Suprapubic skin (tissue), 4 donors: ENCODE data around the gene CCL24. TPM values are rescaled to one million over a fixed set of nuclear protein-coding genes. Genes with fewer than 3 reads are reported as not detected.

Source experiments
- DNase-seq, 2 donors: peaks; one replicate each; pipeline ENCODE4 v3.0.0-alpha.2; 2019; ENCODE audit warnings: low spot score in 2 of 2
- H3K27ac ChIP-seq: fragments of 200-600 bp; sonication (generic); one replicate; pipeline ENCODE4 v1.5.1; 2019
- H3K27me3 ChIP-seq: fragments of 200-600 bp; sonication (generic); one replicate; pipeline ENCODE4 v1.5.1; 2019
- H3K36me3 ChIP-seq: fragments of 200-600 bp; sonication (generic); one replicate; pipeline ENCODE4 v1.5.1; 2019
- H3K4me1 ChIP-seq: fragments of 200-600 bp; sonication (generic); one replicate; pipeline ENCODE4 v1.5.1; 2019
- H3K4me3 ChIP-seq: fragments of 200-600 bp; sonication (generic); one replicate; pipeline ENCODE4 v1.5.1; 2019; ENCODE audit warnings: mild to moderate bottlenecking
- H3K9me3 ChIP-seq: fragments of 200-600 bp; sonication (generic); one replicate; pipeline ENCODE4 v1.5.1; 2019
- EP300 ChIP-seq: sonication (generic); formaldehyde crosslinking; IDR thresholded peaks from one replicate; pipeline ENCODE4 v1.6.1; 2017; ENCODE audit warnings: antibody characterized with exemption
- POLR2A ChIP-seq, 2 donors: fragments of 450-650 bp; IDR thresholded peaks; one replicate each; pipeline ENCODE4 v1.6.1; 2017; ENCODE audit warnings: antibody characterized with exemption in 2 of 2, mild to moderate bottlenecking in 2 of 2, moderate library complexity in 2 of 2
- POLR2AphosphoS5 ChIP-seq, 3 donors: sonication (generic); formaldehyde crosslinking; IDR thresholded peaks; one replicate each; pipeline ENCODE4 v1.6.1; 2017; ENCODE audit warnings: antibody characterized with exemption in 3 of 3
- WGBS: methylation state at CpG from one replicate; pipeline ENCODE4 v1.1.5; 2018; 5-methylcytosine and 5-hydroxymethylcytosine counted together
- total RNA-seq, 4 donors: library from RNA; depleted of rRNA; stranded (reverse); fragments of >200 nt; gene quantifications; one replicate each; pipeline ENCODE4 v1.1.0, GENCODE V29; 2016
- TF ChIP-seq, protein P1 (sequence below), 2 donors: fragments of 200-600 bp in 1 of 2; fragments of 450-650 bp in 1 of 2; sonication (generic) in 1 of 2; IDR thresholded peaks; one replicate each; pipeline ENCODE4 v1.5.1; 2016 to 2019; ENCODE audit warnings: antibody characterized with exemption in 2 of 2, mild to moderate bottlenecking in 1 of 2, moderate library complexity in 1 of 2

Gene CCL24
- total RNA-seq, 4 donors from 2014 or later = 2.6 to 2.7 TPM; not detected in 2

DNA sequence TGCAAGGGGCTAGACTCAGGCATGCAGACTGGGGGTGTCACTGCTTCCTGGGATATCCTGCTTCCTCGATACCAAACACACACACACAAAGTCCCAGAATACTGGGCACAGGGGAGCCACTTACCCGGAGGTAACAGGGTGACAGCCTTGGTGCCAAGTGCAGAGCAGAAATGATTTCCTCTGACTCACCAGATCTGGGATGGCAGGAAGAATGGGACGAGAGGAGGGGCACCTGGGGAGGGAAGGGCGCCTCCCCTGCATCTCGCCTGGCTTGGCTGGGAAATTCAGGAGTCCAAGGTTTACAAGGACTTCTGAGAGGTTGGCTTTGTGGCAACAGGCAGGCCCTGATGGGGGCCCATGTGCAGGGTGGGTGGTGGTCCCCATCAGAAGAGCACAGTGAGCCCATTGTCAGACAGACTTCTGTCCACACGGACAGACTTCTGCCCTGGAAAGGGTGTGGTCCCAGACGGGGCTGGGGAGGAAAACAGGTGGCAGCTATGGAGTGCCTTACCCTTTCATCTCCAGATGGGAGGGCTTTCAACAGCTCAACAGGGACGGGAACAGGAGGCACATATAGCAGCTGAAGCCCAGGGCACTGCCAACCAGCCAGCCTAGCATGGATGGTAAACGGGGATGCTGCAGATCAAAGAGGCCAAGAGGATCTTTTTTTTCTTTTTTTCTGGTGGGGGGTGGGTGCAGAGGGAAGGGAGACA lies 9.7 kb upstream of the CCL24 start:
- no peak overlapping the region for H3K27ac ChIP-seq
- no peaks in the 10 kb centered on the region for H3K27me3 ChIP-seq
- no peak for DNase-seq
- H3K4me3 ChIP-seq = no peak overlapping the region
- no peaks in the 10 kb centered on the region for H3K4me1 ChIP-seq
- no peaks in the 10 kb centered on the region for H3K36me3 ChIP-seq
- WGBS = 38% methylated on average over 9 of the region's 9 CpGs
- no peaks in the 10 kb centered on the region for H3K9me3 ChIP-seq
- TF ChIP-seq, protein P1, sequence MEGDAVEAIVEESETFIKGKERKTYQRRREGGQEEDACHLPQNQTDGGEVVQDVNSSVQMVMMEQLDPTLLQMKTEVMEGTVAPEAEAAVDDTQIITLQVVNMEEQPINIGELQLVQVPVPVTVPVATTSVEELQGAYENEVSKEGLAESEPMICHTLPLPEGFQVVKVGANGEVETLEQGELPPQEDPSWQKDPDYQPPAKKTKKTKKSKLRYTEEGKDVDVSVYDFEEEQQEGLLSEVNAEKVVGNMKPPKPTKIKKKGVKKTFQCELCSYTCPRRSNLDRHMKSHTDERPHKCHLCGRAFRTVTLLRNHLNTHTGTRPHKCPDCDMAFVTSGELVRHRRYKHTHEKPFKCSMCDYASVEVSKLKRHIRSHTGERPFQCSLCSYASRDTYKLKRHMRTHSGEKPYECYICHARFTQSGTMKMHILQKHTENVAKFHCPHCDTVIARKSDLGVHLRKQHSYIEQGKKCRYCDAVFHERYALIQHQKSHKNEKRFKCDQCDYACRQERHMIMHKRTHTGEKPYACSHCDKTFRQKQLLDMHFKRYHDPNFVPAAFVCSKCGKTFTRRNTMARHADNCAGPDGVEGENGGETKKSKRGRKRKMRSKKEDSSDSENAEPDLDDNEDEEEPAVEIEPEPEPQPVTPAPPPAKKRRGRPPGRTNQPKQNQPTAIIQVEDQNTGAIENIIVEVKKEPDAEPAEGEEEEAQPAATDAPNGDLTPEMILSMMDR (IDR thresholded peaks at IDR 0.05) = no peak
- no peak for TF ChIP-seq POLR2AphosphoS5 (IDR thresholded peaks at IDR 0.05)
- TF ChIP-seq POLR2A (IDR thresholded peaks at IDR 0.05) = no peak
- no peak for TF ChIP-seq EP300

DNA sequence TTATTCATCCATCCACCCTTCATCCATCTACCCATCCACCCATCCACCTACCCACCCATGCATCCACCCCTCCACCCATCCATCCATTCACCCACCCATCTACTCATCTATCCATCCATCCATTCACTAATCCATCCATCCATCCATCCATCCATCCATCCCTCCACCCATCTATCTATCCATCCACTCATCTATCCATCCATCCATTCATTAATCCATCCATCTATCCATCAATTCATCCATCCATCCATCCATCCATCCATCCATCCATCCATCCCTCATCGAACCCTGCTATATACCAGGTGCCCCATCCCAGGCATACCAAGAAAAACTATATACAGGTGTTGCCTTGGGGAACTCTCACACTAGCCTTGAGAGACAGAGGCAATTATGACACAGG lies 7.1 kb upstream of the CCL24 start:
- no peaks in the 10 kb centered on the region for H3K9me3 ChIP-seq
- TF ChIP-seq EP300 (no peak), POLR2AphosphoS5 (IDR thresholded peaks at IDR 0.05) (no peak), POLR2A (IDR thresholded peaks at IDR 0.05) (no peak)
- TF ChIP-seq, protein P1 (IDR thresholded peaks at IDR 0.05) = no peak
- H3K4me3 ChIP-seq = no peak overlapping the region
- DNase-seq = no peak
- H3K27ac ChIP-seq = no peak overlapping the region
- peaks cover 3% of the 10 kb centered on the region for H3K27me3 ChIP-seq
- 93% methylated on average over 1 of the region's 1 CpG for WGBS
- no peaks in the 10 kb centered on the region for H3K36me3 ChIP-seq
- H3K4me1 ChIP-seq = no peaks in the 10 kb centered on the region

DNA sequence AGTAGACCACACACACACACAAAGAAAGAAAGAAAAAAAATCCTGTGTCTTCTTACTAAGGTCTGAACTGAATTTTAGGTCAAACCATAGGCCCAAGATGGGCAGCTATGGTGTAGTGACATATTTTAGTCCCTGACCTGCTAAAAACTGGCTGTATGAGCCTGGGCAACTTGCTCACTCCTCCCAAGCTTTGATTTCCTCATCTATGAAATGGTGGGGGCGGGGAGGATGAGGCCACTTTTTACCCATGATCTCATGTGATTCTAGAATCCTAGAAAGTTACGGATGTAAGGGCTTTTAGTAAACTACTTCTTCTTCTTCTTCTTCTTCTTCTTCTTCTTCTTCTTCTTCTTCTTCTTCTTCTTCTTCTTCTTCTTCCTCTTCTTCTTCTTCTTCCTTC lies 6.1 kb upstream of the CCL24 start:
- Histone ChIP-seq H3K36me3 (no peaks in the 10 kb centered on the region), H3K9me3 (no peaks in the 10 kb centered on the region), H3K4me3 (no peak overlapping the region), H3K27ac (no peak overlapping the region), H3K27me3 (peaks cover 3% of the 10 kb centered on the region), H3K4me1 (peaks cover 3% of the 10 kb centered on the region)
- TF ChIP-seq, protein P1 (IDR thresholded peaks at IDR 0.05) = no peak
- TF ChIP-seq EP300 (no peak), POLR2AphosphoS5 (IDR thresholded peaks at IDR 0.05) (no peak), POLR2A (IDR thresholded peaks at IDR 0.05) (no peak)
- 79% methylated on average over 2 of the region's 2 CpGs for WGBS
- no peak for DNase-seq

DNA sequence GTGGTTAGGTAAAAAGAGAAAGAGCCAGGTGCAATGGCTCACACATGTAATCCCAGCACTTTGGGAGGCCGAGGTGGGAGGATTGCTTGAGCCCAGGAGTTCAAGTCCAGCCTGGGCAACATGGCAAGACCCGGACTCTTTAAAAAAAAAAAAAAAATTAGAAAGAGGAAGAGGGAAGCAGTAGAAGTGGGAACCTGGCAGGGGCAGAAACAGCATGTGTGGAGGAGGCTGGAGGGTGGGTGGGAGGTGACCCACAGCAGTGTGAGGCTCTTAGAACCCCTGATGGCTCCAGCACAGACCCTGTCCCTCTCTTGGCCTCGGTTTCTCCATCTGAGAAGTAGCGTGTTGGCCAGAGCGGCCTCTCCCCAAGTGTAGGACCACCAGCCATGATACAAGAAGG lies 4.9 kb upstream of the CCL24 start:
- Histone ChIP-seq H3K4me1 (peaks cover 3% of the 10 kb centered on the region), H3K27me3 (peaks cover 3% of the 10 kb centered on the region), H3K36me3 (no peaks in the 10 kb centered on the region), H3K4me3 (no peak overlapping the region), H3K9me3 (no peaks in the 10 kb centered on the region), H3K27ac (no peak overlapping the region)
- TF ChIP-seq, protein P1 (IDR thresholded peaks at IDR 0.05) = no peak
- no peak for TF ChIP-seq EP300
- TF ChIP-seq POLR2A (IDR thresholded peaks at IDR 0.05) = no peak
- TF ChIP-seq POLR2AphosphoS5 (IDR thresholded peaks at IDR 0.05) = no peak
- no peak for DNase-seq
- 89% methylated on average over 5 of the region's 5 CpGs for WGBS

DNA sequence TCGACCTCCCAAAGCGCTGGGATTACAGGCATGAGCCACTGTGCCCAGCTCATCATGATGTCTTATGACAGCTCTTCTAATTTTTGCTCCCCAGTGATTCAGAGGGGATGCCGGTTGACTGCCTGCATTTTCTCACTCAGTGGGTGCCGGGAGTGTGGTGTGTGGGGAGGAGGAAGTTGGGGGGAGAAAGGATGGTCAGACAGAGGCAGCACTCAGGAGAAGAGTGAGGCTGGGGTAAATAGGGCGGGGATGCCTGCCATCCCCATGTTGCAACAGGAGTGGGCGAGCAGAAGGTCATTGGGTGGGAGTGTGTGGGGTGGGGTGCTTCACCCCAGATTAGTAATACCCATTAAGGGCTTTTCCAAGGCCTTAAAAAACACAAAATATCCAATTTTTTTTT lies 3.5 kb upstream of the CCL24 start:
- no peak overlapping the region for H3K27ac ChIP-seq
- H3K4me3 ChIP-seq = no peak overlapping the region
- 68% methylated on average over 6 of the region's 6 CpGs for WGBS
- peaks cover 3% of the 10 kb centered on the region for H3K27me3 ChIP-seq
- no peak for DNase-seq
- H3K36me3 ChIP-seq = no peaks in the 10 kb centered on the region
- H3K4me1 ChIP-seq = peaks cover 3% of the 10 kb centered on the region
- TF ChIP-seq, protein P1 (IDR thresholded peaks at IDR 0.05) = no peak
- TF ChIP-seq EP300 = no peak
- TF ChIP-seq POLR2A (IDR thresholded peaks at IDR 0.05) = no peak
- TF ChIP-seq POLR2AphosphoS5 (IDR thresholded peaks at IDR 0.05) = no peak
- no peaks in the 10 kb centered on the region for H3K9me3 ChIP-seq
